Panc1 (cell line): ENCODE measurements around the gene SKI. TPM values are rescaled to one million over a fixed set of nuclear protein-coding genes. Genes with fewer than 3 reads are reported as not detected.

ENCODE experiments used
- ATAC-seq: fragments of 200-7000 bp; cut with Tn5 transposase; 2 replicates; pipeline ENCODE4 v1.9.1; 2020; ENCODE audit warnings: mild to moderate bottlenecking, moderate library complexity
- BruUV-seq: library from RNA; stranded (reverse); fragments of 400-500 nt; replicated peaks from 2 replicates; lab custom pipeline; 2021; lab: Mats Ljungman, UMichigan
- CTCF ChIA-PET: fragments of 300-600 bp; sonication (Branson Sonifier 250); formaldehyde crosslinking; loops from one replicate; lab custom pipeline; 2022; ENCODE audit warnings: antibody characterized with exemption; lab: Charles Lee
- POLR2A ChIA-PET: fragments of 300-600 bp; sonication (Branson Sonifier 250); formaldehyde crosslinking; loops from one replicate; lab custom pipeline; 2022; ENCODE audit warnings: antibody characterized with exemption; lab: Charles Lee
- DNase-seq: peaks from one replicate; pipeline ENCODE4 v3.0.0-alpha.2; 2010; ENCODE audit warnings: low read depth, low spot score
- H3K27ac ChIP-seq: 2 replicates; pipeline ENCODE4 v1.5.1; 2011; ENCODE audit warnings: mild to moderate bottlenecking, low read length, inconsistent platforms
- H3K27me3 ChIP-seq: fragments of 200-500 bp; sonication (Bioruptor generic); 2 replicates; pipeline ENCODE4 v1.6.0; 2014; ENCODE audit warnings: low read length, inconsistent platforms; ENCODE audit not compliant: control insufficient read depth, insufficient read depth
- H3K36me3 ChIP-seq: fragments of 200-500 bp; sonication (Bioruptor generic); 2 replicates; pipeline ENCODE4 v1.5.1; 2014; ENCODE audit warnings: inconsistent platforms, mild to moderate bottlenecking, low read length, moderate library complexity; ENCODE audit not compliant: control insufficient read depth, insufficient read depth
- H3K4me1 ChIP-seq: 2 replicates; pipeline ENCODE4 v1.5.1; 2011; ENCODE audit warnings: inconsistent platforms, mild to moderate bottlenecking, low read length, moderate library complexity; ENCODE audit not compliant: control insufficient read depth, insufficient read depth
- H3K4me3 ChIP-seq, 2 experiments: 2 replicates each; pipeline ENCODE4 v1.5.1; 2011 to 2012; ENCODE audit warnings: low read depth in 2 of 2, low read length in 2 of 2, mild to moderate bottlenecking in 2 of 2, inconsistent platforms in 1 of 2, moderate library complexity in 1 of 2
- H3K9me3 ChIP-seq: fragments of 200-500 bp; sonication (Bioruptor generic); 2 replicates; pipeline ENCODE4 v1.5.1; 2014; ENCODE audit warnings: low read depth, mild to moderate bottlenecking, inconsistent platforms, low read length, moderate library complexity; ENCODE audit not compliant: control insufficient read depth, insufficient read depth
- CTCF ChIP-seq: fragments of 450-650 bp; IDR thresholded peaks from 2 replicates; pipeline ENCODE4 v1.5.1; 2017; ENCODE audit warnings: mild to moderate bottlenecking
- POLR2AphosphoS5 ChIP-seq: IDR thresholded peaks from 2 replicates; pipeline ENCODE4 v1.6.1; 2012; ENCODE audit warnings: mild to moderate bottlenecking, low read depth, low read length, moderate library complexity
- REST ChIP-seq, 2 experiments: IDR thresholded peaks; 2 replicates each; pipeline ENCODE4 v1.6.1; 2011 to 2012; ENCODE audit warnings: low read depth in 2 of 2, control low read depth in 1 of 2, low read length in 1 of 2, mild to moderate bottlenecking in 1 of 2, moderate library complexity in 1 of 2; ENCODE audit not compliant: insufficient read depth in 1 of 2
- SIN3A ChIP-seq: IDR thresholded peaks from 2 replicates; pipeline ENCODE4 v1.6.1; 2012; ENCODE audit warnings: low read depth, mild to moderate bottlenecking, low read length, moderate library complexity, borderline replicate concordance; ENCODE audit not compliant: insufficient read depth
- TCF7L2 ChIP-seq: IDR thresholded peaks from 2 replicates; pipeline ENCODE4 v1.6.1; 2011; ENCODE audit warnings: mild to moderate bottlenecking, low read depth, low read length, inconsistent platforms
- in situ Hi-C: cut with HindIII; loops from 2 replicates; pipeline ENCODE4 v1.10.0; 2016; ENCODE audit warnings: low sequenced_read_pairs, low pct_unique_long_range_greater_than_20kb
- intact Hi-C: fragments of 100-400 bp; cut with micrococcal nuclease; formaldehyde crosslinking; loops from one replicate; pipeline ENCODE4 v1.10.0; 2022; ENCODE audit not compliant: unreplicated experiment
- total RNA-seq: library from RNA; stranded (reverse); gene quantifications from one replicate; pipeline ENCODE4 v1.2.1, GENCODE V29; 2021; ENCODE audit not compliant: unreplicated experiment

SKI gene
- total RNA-seq, 1 experiment from 2014 or later = 63.2 TPM

GRCh38 chr1:2221271-2221670, 6.8 kb upstream of the SKI start:
- POLR2A ChIA-PET = interaction anchor here (0.7 kb wide), 1 partner anchor 32 kb away, joined by 22 read pairs; no protein-coding TSS in a partner anchor
- Histone ChIP-seq H3K4me1 (peaks cover under 1% of the 10 kb centered on the region), H3K4me3 (no peak overlapping the region), H3K9me3 (no peaks in the 10 kb centered on the region), H3K36me3 (no peaks in the 10 kb centered on the region), H3K27me3 (no peaks in the 10 kb centered on the region), H3K27ac (no peak overlapping the region)
- intact Hi-C loops (no loop called here), in situ Hi-C loops (no loop called here)
- no peak for DNase-seq
- CTCF ChIA-PET = no interaction called here
- ATAC-seq = no peak
- BruUV-seq = no TSS peak
- TF ChIP-seq SIN3A (no peak), REST (IDR thresholded peaks at IDR 0.05; ENCODE audit: insufficient read depth in 1 of 2, low read depth in 2 of 2, low read length in 1 of 2) (no peak), TCF7L2 (no peak), CTCF (no peak), POLR2AphosphoS5 (no peak)

- no peak for ATAC-seq
- Histone ChIP-seq H3K36me3 (no peaks in the 10 kb centered on the region), H3K9me3 (no peaks in the 10 kb centered on the region), H3K27me3 (no peaks in the 10 kb centered on the region), H3K27ac (no peak overlapping the region), H3K4me3 (no peak overlapping the region), H3K4me1 (peaks cover 6% of the 10 kb centered on the region)
- in situ Hi-C loops (no loop called here), intact Hi-C loops (no loop called here)
- DNase-seq = no peak
- CTCF ChIA-PET = interaction anchor here (1.1 kb wide), 1 partner anchor 158 kb away, joined by 3 read pairs; no protein-coding TSS in a partner anchor
- BruUV-seq = no TSS peak
- POLR2A ChIA-PET = interaction anchor here (0.6 kb wide), 1 partner anchor 1258 kb away, joined by 7 read pairs; no protein-coding TSS in a partner anchor
- no peak for TF ChIP-seq REST (IDR thresholded peaks at IDR 0.05; ENCODE audit: insufficient read depth in 1 of 2, low read depth in 2 of 2, low read length in 1 of 2)
- TF ChIP-seq SIN3A = no peak
These were observed 3.9 kb upstream of the SKI start for GRCh38 chr1:2224170-2224584.
